Measurements from ENCODE around the gene INTS11. TPM values are rescaled to one million over a fixed set of nuclear protein-coding genes. Genes with fewer than 3 reads are reported as not detected.

The INTS11 gene
- total RNA-seq, 1 donor from 2014 or later: 75.7 TPM

DNA sequence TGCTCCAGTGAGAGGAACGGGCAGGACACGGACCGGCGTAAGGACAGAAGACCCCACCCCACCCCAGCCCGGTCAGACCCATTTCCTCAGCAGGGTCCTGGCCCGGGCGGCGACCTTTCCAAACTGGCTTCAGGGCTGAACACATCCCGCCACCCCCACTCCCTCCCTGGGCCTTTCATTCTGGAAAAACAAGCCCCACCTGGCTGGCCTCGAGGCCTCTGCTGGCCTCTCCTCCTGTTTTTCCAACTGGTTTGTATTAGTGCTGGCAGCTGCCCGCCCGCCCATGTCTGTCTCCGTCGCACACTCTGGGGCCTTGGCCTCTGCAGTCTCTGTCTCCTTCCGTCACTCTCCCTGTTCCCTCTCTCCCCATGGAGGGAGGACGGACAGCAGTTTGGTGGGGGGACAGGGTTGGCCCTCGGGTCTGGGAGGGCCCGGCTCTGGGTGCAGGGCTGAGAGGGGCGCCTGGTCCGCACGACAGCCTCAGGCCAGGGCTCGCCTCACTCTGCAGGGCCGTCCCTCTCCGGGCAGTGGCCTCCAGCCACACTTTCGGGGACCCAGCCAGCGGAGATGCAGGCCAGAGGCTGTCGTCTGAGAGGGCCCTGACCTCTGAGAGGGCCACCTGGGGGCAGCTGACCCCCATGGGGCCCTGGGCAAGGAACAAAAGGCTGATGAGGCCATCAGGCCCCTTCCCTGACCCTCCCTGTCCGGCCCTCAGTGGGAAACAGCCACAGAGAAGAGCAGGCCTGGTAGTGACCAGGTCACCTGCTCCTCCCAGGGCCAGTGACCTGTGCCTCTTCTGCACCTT is 35.4 kb upstream of the INTS11 start:
- ATAC-seq (peak; percentile 21), DNase-seq (ENCODE audit: missing footprints) (peak; percentile 68)
- intact Hi-C loops (cut with DNase I): no loop called here

DNA sequence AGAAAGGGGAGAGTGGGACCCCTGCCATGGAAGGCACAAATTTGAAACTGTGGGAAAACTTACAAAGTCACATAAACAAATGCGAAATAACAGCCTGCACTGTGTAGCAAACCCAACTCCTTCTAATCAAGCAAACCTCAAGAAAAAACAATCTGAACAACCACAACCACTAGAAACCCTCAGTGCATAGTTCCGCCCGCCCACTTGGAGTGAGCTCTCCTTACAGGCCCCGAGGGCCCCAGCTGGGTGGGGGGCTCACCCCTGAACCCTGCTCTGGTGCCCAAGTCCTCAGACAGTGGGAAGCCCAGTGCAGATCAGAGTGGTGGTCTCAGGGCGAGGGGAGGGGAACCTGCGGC is 34.8 kb upstream of the INTS11 start:
- DNase-seq (ENCODE audit: missing footprints) (peak; percentile 65), ATAC-seq (no peak)
- intact Hi-C loops (cut with DNase I): no loop called here

GRCh38 chr1:1358433-1359271 is 34.2 kb upstream of the INTS11 start, which contains the start of gene MXRA8:
Gene MXRA8 (minus strand): TSS chr1:1358555. CDS start chr1:1358504, 51 bp downstream.
- ATAC-seq (peak; percentile 71), DNase-seq (ENCODE audit: missing footprints) (peak; percentile 85)
- intact Hi-C loops (cut with DNase I): no loop called here

GRCh38 chr1:1357871-1358432 is 33.5 kb upstream of the INTS11 start:
- ATAC-seq (no peak), DNase-seq (ENCODE audit: missing footprints) (peak; percentile 42)
- intact Hi-C loops (cut with DNase I): no loop called here

DNA sequence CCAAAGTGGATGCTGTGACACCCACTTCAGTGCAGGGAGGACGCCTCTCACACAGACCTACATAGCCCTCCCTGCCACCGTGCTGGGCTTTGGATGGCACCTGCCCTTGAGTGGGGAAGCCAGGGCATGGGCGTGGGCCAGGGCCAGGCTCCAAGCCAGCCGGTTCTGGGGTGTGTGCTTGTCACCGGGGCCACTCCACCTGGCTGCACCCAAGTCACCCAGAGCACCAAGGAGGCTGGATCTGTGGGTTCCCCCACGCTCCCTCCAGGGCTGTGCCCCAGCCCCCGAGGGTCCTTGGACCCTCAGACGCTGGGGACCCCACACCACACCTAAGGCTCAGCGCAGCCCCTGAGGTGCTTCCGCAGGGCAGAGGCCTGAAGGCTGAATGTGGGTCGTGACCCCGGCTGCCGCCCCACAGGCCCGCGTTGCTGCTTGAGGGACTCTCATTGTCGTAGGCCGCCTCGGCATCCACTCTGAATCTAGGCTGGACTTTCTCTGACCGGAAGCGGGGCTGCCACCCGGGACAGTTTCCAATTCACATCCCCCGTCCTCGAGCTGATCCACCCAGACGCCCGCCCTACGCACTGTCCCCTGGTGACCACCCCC is 32.4 kb upstream of the INTS11 start:
- no peak for ATAC-seq
- peak; percentile 59 for DNase-seq (ENCODE audit: missing footprints)
- intact Hi-C loops (cut with DNase I): no loop called here

DNA sequence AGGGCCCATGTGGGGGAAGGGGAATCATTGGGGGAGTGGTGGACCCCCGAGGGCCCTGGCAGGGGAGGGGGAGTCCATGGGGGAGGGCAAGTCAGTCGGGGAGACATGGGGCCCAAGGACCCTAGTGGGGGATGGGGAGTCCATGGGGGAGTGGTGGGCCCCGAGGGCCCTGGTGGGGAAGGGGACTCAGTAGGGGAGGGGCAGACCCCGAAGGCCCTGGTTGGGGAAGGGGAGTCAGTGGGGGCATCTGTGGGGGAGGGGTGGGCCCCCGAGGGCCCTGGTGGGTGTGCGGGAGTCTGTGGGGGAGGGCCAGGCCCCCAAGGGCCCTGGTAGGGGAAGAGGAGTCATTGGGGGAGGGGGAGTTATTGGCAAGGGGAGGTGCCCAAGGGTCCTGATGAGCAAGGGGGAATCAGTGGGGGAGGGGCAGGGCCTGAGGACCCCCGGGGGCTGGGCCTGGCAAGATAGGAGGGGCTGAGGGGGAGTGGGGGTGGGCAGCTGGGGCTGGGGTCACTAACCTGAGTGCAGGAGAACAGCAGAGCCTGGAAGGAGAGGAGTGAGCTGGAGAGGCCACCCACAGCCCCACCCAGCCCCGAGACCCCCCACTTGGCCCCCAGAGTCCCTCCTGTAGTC is 31.8 kb upstream of the INTS11 start:
- intact Hi-C loops (cut with DNase I): no loop called here
- ATAC-seq (no peak), DNase-seq (ENCODE audit: missing footprints) (peak; percentile 20)

DNA sequence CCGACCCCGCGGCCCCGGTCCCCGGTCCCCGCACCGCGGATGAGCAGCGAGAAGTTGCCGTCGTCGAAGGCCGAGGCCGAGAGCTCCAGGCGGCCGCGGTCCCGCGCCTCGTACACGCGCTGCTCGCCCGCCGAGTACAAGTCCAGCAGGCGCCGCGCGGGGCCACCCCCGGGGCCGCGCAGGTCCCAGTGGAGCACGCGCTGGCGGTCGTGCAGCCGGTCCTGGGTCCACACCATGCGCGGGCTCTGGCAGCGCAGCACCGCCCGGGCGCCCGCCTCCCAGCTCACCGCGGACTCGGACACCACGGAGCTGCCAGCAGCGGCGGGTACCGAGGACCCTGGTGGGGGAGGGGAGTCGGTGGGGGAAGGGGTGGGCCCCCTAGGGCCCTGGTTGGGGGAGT is 31.0 kb upstream of the INTS11 start:
- no peak for ATAC-seq
- peak; percentile 73 for DNase-seq (ENCODE audit: missing footprints)
- intact Hi-C loops (cut with DNase I): no loop called here

GRCh38 chr1:1354271-1355247 is 30.1 kb upstream of the INTS11 start:
- ATAC-seq: no peak

DNA sequence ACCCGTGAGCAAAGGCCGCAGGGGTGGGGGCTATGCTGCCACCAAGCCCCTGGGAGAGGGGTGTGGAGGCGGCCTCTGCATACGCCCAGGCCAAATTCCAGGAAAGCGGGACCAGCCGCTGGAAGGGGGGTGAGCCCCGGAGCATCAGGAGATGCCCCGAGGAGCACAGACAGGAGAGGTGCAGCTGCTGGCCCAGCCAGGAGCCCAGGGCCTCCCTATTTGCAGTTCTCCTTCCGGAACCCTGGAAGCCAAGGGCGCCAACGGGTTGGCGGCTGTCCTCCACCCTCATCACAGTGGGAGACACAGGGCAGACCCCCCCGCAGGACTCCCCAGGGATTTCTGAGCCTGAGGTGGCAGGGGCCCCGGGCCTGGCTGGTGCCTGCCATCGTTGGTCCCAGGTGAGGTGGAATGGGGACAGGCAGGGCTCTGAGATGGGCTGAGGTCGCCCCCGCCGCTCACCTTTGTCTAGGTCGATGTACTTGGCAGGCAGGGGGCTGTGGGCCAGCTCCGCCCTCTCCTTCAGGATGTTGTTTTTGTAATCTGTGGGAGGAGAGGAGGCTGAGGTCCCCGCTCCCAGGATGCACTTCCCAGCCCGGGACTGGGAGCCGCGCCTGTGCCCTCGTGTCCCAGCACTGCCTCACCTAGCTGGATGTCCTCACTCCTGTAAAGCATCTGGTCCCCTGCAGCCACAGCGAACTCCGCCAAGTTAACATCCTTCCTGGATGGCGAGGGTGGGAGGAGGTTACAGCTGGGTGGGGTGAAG is 29.1 kb upstream of the INTS11 start:
- ATAC-seq: no peak
- peak; percentile 60 for DNase-seq (ENCODE audit: missing footprints)
- intact Hi-C loops (cut with DNase I): no loop called here

More at GRCh38 chr1:1354271-1355247, 30.1 kb upstream of the INTS11 start:
- peak; percentile 57 for DNase-seq (ENCODE audit: missing footprints)
- intact Hi-C loops (cut with DNase I): no loop called here

DNA sequence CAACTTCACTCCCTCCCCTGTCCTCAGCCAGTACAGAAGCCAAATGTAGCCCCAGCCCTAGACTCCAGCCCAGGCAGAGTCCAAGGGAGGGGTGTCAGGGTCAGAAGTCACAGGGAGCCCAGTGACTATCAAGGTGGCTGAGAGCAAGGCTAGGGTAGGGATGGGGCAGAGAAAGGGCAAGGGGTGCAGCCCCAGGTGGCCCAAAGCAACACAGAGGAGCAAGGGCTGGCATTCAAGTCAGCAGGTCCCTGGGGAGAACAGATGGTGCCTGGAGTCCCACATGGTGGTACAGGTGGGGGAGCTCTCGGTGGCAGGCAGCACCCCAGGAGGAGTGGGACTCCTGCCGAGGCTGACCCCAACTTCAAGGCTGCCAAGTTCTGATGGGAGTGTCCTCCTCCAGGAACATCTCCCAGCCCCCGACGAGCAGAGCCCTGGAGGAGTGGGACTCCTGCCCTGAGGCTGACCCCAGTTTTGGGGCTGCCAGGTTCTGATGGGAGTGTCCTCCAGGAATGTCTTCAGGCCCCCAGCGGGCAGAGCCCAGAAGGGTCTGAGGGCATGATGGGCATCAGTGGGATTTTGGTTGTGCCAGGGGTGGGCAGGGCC is 28.4 kb upstream of the INTS11 start:
- intact Hi-C loops (cut with DNase I): loop anchor here (1.0 kb wide), 1 partner anchor 20 kb away; no protein-coding TSS in a partner anchor
- ATAC-seq: no peak

GRCh38 chr1:1351511-1352427 is 27.3 kb upstream of the INTS11 start:
- intact Hi-C loops (cut with DNase I): loop anchor here (1.0 kb wide), 1 partner anchor 22 kb away; no protein-coding TSS in a partner anchor
- ATAC-seq (peak; percentile 50), DNase-seq (ENCODE audit: missing footprints) (peak; percentile 83)

More for the DNA sequence above, 28.4 kb upstream of the INTS11 start:
- DNase-seq (ENCODE audit: missing footprints): peak; percentile 57

- peak; percentile 87 for DNase-seq (ENCODE audit: missing footprints)
- intact Hi-C loops (cut with DNase I): loop anchor here (2.0 kb wide), 2 partner anchors 23 to 41 kb away; partner anchors contain the start of gene PUSL1
- ATAC-seq: peak; percentile 29
Measured at GRCh38 chr1:1349256-1350012, 25.0 kb upstream of the INTS11 start, which contains the start of gene DVL1. Gene DVL1 (minus strand): TSS chr1:1349418. CDS start chr1:1349065, 353 bp downstream.

DNA sequence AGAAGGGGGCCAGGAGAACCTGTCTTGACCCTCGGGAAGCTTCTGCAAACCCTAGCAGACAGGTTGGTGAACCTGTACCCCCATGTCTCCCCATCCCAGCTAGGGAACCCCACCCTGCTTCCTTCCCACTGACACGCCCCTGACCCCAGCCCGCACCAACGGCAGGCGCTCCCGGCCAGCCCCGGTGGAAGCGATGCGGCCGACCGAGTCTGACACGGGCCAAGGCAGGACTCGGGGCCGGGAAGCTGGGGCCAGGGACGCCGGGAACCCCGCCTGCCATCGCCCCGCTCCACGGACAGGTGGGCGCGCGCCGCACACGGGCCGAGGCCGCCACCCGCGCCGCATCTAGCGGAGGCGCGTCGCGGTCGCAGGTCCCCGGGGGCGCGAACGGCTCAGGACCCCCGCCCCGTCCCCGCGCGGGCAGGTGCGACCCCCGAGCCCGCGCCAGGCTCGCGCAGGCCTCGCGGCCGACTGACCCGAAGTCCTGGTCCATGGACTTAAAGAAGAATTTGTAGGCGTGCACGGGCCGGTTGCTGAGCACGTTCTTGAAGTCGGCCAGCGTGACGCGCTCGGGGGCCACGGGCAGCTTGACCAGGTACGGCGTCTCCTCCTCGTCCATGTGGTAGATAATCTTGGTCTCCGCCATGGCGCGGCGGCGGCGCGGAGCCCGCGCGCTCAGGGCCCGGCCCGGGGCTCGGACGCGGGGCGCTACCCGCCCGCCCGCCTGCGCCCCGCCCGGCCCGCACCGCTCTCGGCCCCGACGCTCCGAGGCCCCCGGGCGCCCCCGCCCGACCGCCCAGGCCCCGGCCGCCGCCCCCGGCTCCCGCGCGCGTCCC is 24.2 kb upstream of the INTS11 start:
- DNase-seq (ENCODE audit: missing footprints): peak; percentile 80
- intact Hi-C loops (cut with DNase I): loop anchor here (2.0 kb wide), 2 partner anchors 24 to 40 kb away; partner anchors contain the start of gene PUSL1
- ATAC-seq: no peak

Data from Right ventricle myocardium inferior (tissue), 1 donor.